Body of pancreas (tissue), 4 donors: ENCODE measurements around the gene RIPOR2.

Source experiments
- CTCF ChIP-seq, 7 experiments: fragments of 450-650 bp in 4 of 7; fragments of 200-600 bp in 3 of 7; sonication (generic) in 3 of 7; IDR thresholded peaks; one replicate each; pipeline ENCODE4 v1.5.1; 2016 to 2019; ENCODE audit warnings: antibody characterized with exemption in 7 of 7
- POLR2A ChIP-seq, 3 donors: fragments of 450-650 bp; IDR thresholded peaks; one replicate each; pipeline ENCODE4 v1.6.1; 2016; ENCODE audit warnings: antibody characterized with exemption in 3 of 3, mild to moderate bottlenecking in 2 of 3

- TF ChIP-seq CTCF (IDR thresholded peaks at IDR 0.05) (no peak), POLR2A (IDR thresholded peaks at IDR 0.05) (no peak)
These were observed 33.9 kb downstream of the RIPOR2 start for GRCh38 chr6:24901698-24902328.
